ENCODE data around the gene SHROOM3.

GRCh38 chr4:76634220-76634619, 199.2 kb downstream of the SHROOM3 start:
- TF ChIP-seq CTCF (IDR thresholded peaks at IDR 0.05), result no peak
- no peak for TF ChIP-seq POLR2A (IDR thresholded peaks at IDR 0.05)
- no peak for TF ChIP-seq POLR2AphosphoS5 (IDR thresholded peaks at IDR 0.05; ENCODE audit: insufficient read depth in 1 of 2, low read depth in 1 of 2)
